HepG2 (cell line): ENCODE results near the gene ST14. TPM values are rescaled to one million over a fixed set of nuclear protein-coding genes. Genes with fewer than 3 reads are reported as not detected.

ENCODE experiments used
- ATF4 ChIP-seq, 2 experiments: fragments of 450-650 bp in 1 of 2; sonication (generic) in 1 of 2; formaldehyde crosslinking; IDR thresholded peaks; 2 replicates each; pipeline versions ENCODE4 v1.5.0 to v1.8.0; 2020 to 2022; ENCODE audit warnings: mild to moderate bottlenecking in 1 of 2, missing genetic modification reagents in 1 of 2
- CEBPB ChIP-seq: IDR thresholded peaks from 2 replicates; pipeline ENCODE4 v1.6.1; 2011; ENCODE audit warnings: low read depth, low read length, improper control_type of control experiment, borderline replicate concordance
- CSRNP1 ChIP-seq: sonication (generic); formaldehyde crosslinking; IDR thresholded peaks from 2 replicates; pipeline ENCODE4 v1.8.1; 2023; ENCODE audit warnings: mild to moderate bottlenecking, missing genetic modification reagents
- E2F5 ChIP-seq: sonication (generic); formaldehyde crosslinking; conservative IDR thresholded peaks from 2 replicates; pipeline ENCODE4 v1.4.0; 2020; ENCODE audit warnings: missing genetic modification reagents
- GPBP1L1 ChIP-seq: sonication (generic); formaldehyde crosslinking; IDR thresholded peaks from 2 replicates; pipeline ENCODE4 v1.5.0; 2020; ENCODE audit warnings: mild to moderate bottlenecking, missing genetic modification reagents
- GRHL1 ChIP-seq: sonication (generic); formaldehyde crosslinking; conservative IDR thresholded peaks from 2 replicates; pipeline ENCODE4 v1.8.0; 2022; ENCODE audit warnings: missing genetic modification reagents
- KLF15 ChIP-seq: sonication (generic); formaldehyde crosslinking; IDR thresholded peaks from 2 replicates; pipeline ENCODE4 v1.8.1; 2023; ENCODE audit warnings: borderline replicate concordance, mild to moderate bottlenecking, inconsistent platforms, missing genetic modification reagents, mixed read lengths
- NFIC ChIP-seq: IDR thresholded peaks from 2 replicates; pipeline ENCODE4 v1.6.1; 2012; ENCODE audit warnings: mild to moderate bottlenecking, low read length, inconsistent platforms
- PCBP2 ChIP-seq: fragments of 200-400 bp; formaldehyde crosslinking; optimal IDR thresholded peaks from 2 replicates; pipeline ENCODE3; 2018; ENCODE audit warnings: low read length, low read depth; ENCODE audit not compliant: poor library complexity, severe bottlenecking
- SALL1 ChIP-seq: sonication (generic); formaldehyde crosslinking; IDR thresholded peaks from 2 replicates; pipeline ENCODE4 v1.8.0; 2022; ENCODE audit warnings: mild to moderate bottlenecking, missing genetic modification reagents
- SALL2 ChIP-seq: sonication (generic); formaldehyde crosslinking; IDR thresholded peaks from 2 replicates; pipeline ENCODE4 v1.8.1; 2023; ENCODE audit warnings: mild to moderate bottlenecking, missing genetic modification reagents, inconsistent platforms
- TIGD3 ChIP-seq: sonication (generic); formaldehyde crosslinking; IDR thresholded peaks from 2 replicates; pipeline ENCODE4 v1.5.1; 2020; ENCODE audit warnings: mild to moderate bottlenecking, missing genetic modification reagents, borderline replicate concordance
- ZBTB43 ChIP-seq: sonication (generic); formaldehyde crosslinking; conservative IDR thresholded peaks from 2 replicates; pipeline ENCODE4 v1.4.0; 2020; ENCODE audit warnings: missing genetic modification reagents
- ZFP1 ChIP-seq: IDR thresholded peaks from 2 replicates; pipeline ENCODE4 v1.6.1; 2016
- ZFP62 ChIP-seq: sonication (generic); formaldehyde crosslinking; IDR thresholded peaks from 2 replicates; pipeline ENCODE4 v1.4.0; 2020; ENCODE audit warnings: missing genetic modification reagents
- ZNF331 ChIP-seq: sonication (generic); formaldehyde crosslinking; IDR thresholded peaks from 2 replicates; pipeline ENCODE4 v1.4.0; 2020; ENCODE audit warnings: missing genetic modification reagents
- ZNF644 ChIP-seq: IDR thresholded peaks from 2 replicates; pipeline ENCODE4 v1.6.1; 2016; ENCODE audit warnings: low read depth
- ZNF772 ChIP-seq: sonication (generic); formaldehyde crosslinking; IDR thresholded peaks from 2 replicates; pipeline ENCODE4 v1.5.0; 2020; ENCODE audit warnings: mild to moderate bottlenecking, missing genetic modification reagents
- ZSCAN25 ChIP-seq: sonication (generic); formaldehyde crosslinking; IDR thresholded peaks from 2 replicates; pipeline ENCODE4 v1.8.0; 2022; ENCODE audit warnings: mild to moderate bottlenecking, missing genetic modification reagents
- polyA plus RNA-seq, 8 experiments: library from polyadenylated mRNA; depleted of rRNA in 3 of 8; stranded (reverse) in 7 of 8; unstranded in 1 of 8; fragments of >200 nt; fragmentation: Illumina TruSeq in 4 of 8; extraction: Trizol in 4 of 8; gene quantifications; 2 replicates each; pipeline versions ENCODE4 v1.2.1 to v1.2.3, GENCODE V29; 2011 to 2016; ENCODE audit warnings: low read depth in 4 of 8, missing spikeins in 1 of 8, mixed read lengths in 1 of 8; ENCODE audit not compliant: insufficient read depth in 1 of 8
- total RNA-seq, 5 experiments: library from RNA; depleted of rRNA; stranded (reverse); fragments of >200 nt; fragmentation: Illumina TruSeq; extraction: Trizol; gene quantifications; 2 replicates each; pipeline ENCODE4 v1.2.3, GENCODE V29; 2016; ENCODE audit warnings: low read depth in 1 of 5

ST14 gene
- total and polyA plus RNA-seq, 2 of the 13 experiments (the other 11 are each of a cell fraction or from before 2014, with no cell fraction given) = 0.88 to 1.4 TPM

- TF ChIP-seq TIGD3 (CRISPR knock-in tag) = no peak
- TF ChIP-seq ZFP1 = no peak
- TF ChIP-seq GRHL1 (CRISPR knock-in tag) = no peak
- no peak for TF ChIP-seq E2F5 (CRISPR knock-in tag)
- TF ChIP-seq ZNF644 (CRISPR knock-in tag) = no peak
- no peak for TF ChIP-seq NFIC
- no peak for TF ChIP-seq SALL2 (CRISPR knock-in tag)
- 0 out of 2 replicates have a peak, but pooled peaks have one; percentile 78 for TF ChIP-seq CSRNP1 (CRISPR knock-in tag)
- TF ChIP-seq CEBPB = peak; percentile 75; the same call in 1 of the 2 replicates
- TF ChIP-seq ZNF772 (CRISPR knock-in tag) = no peak
- TF ChIP-seq KLF15 = 0 out of 2 replicates have a peak, but pooled peaks have one; percentile 59
- no peak for TF ChIP-seq ZBTB43 (CRISPR knock-in tag)
- TF ChIP-seq ZFP62 (CRISPR knock-in tag) = no peak
- TF ChIP-seq ZNF331 = no peak
- no peak for TF ChIP-seq GPBP1L1 (CRISPR knock-in tag)
- no peak for TF ChIP-seq PCBP2
- no peak for TF ChIP-seq ATF4 (CRISPR knock-in tag; IDR thresholded peaks at IDR 0.05)
- peak; percentile 72 for TF ChIP-seq SALL1 (CRISPR knock-in tag)
- TF ChIP-seq ZSCAN25 (CRISPR knock-in tag) = peak; percentile 21; the same call in 1 of the 2 replicates
These were observed 4.0 kb downstream of the ST14 start (continued) for GRCh38 chr11:130163346-130164220.
